Embryonic facial prominence (tissue), 1 donor: ENCODE data around the gene FOSL2.

Source experiments
- DNase-seq: peaks from one replicate; pipeline ENCODE4 v3.0.0-alpha.2; 2016; ENCODE audit errors: extremely low spot score

The FOSL2 gene

GRCh38 chr2:28394997-28395333, 2.3 kb downstream of the FOSL2 start:
- no peak for DNase-seq

- no peak for DNase-seq
Observed at GRCh38 chr2:28395334-28396061, 2.8 kb downstream of the FOSL2 start.

GRCh38 chr2:28397043-28397381, 4.4 kb downstream of the FOSL2 start:
- no peak for DNase-seq

GRCh38 chr2:28398101-28398834, 5.6 kb downstream of the FOSL2 start:
- DNase-seq = no peak

- DNase-seq = no peak
Observed at GRCh38 chr2:28399289-28399688, 6.6 kb downstream of the FOSL2 start.

- DNase-seq = no peak
Observed at GRCh38 chr2:28399956-28400355, 7.3 kb downstream of the FOSL2 start.

GRCh38 chr2:28400419-28400818, 7.8 kb downstream of the FOSL2 start:
- no peak for DNase-seq

- DNase-seq = no peak
Observed at GRCh38 chr2:28400921-28401320, 8.3 kb downstream of the FOSL2 start.

- DNase-seq = no peak
Observed at GRCh38 chr2:28401411-28401810, 8.8 kb downstream of the FOSL2 start.

- DNase-seq = no peak
Observed at GRCh38 chr2:28401948-28402550, 9.4 kb downstream of the FOSL2 start.

- no peak for DNase-seq
Observed at GRCh38 chr2:28403370-28403956, 10.8 kb downstream of the FOSL2 start.

GRCh38 chr2:28404086-28404485, 11.4 kb downstream of the FOSL2 start:
- DNase-seq = no peak

- DNase-seq = no peak
Observed at GRCh38 chr2:28405537-28405936, 12.9 kb downstream of the FOSL2 start.

GRCh38 chr2:28406276-28407096, 13.8 kb downstream of the FOSL2 start:
- DNase-seq = no peak

GRCh38 chr2:28407131-28407975, 14.7 kb downstream of the FOSL2 start:
- DNase-seq = no peak

- DNase-seq = no peak
Observed at GRCh38 chr2:28407976-28408690, 15.5 kb downstream of the FOSL2 start.

- no peak for DNase-seq
Observed at GRCh38 chr2:28408764-28409599, 16.3 kb downstream of the FOSL2 start.

- no peak for DNase-seq
Observed at GRCh38 chr2:28411166-28411755, 18.6 kb downstream of the FOSL2 start.
